ENCODE data around the gene SIM1.

The SIM1 gene

DNA sequence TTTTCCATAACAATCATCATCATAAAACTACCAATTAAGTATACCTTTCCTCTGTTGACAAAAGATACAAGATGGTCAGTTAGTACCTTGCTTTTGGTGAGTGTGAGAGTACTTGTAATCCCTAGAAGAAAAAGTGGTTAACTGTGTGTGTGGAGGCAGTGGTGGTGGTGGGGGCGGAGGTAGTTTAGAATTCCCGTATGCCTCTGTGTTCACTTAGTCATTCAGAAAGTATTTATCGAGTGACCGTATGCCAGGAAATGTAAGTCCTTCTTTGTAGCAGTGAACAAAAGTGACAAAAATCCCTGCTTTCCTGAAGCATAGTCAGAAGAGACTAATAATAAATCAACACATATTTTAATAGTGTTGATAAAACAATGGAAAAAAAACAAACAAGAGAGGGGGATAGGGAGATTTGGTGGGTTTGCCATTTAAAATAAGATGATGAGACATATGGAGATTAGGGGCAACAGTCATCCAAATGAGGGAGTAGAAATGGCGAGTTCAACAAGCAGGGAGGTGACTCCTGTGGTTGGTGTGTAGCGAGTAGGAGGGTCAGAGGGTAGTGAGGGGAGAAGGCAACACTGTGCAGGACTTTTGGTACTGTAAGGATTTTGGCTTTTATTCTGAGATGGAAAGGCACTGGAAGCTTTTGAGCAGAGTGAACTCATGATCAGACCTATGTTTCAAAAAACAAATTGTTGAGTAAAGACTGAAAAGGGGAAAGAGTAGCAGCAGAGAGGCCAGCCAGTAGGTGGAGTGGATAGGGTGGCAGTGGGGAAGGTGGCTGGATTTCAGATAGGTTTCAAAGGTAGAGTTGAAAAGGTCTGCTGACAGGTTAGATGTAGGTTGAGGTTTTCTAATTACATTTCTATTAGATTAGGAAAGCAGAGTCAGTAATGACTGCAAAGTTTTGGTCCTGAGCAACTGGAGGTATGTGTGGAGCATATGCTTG lies 40.3 kb upstream of the SIM1 start:
- Histone ChIP-seq H3K4me1 (ENCODE audit: insufficient read depth, poor library complexity, severe bottlenecking) (peaks cover 9% of the 10 kb centered on the region), H3K9me3 (ENCODE audit: severe bottlenecking) (no peaks in the 10 kb centered on the region), H3K27me3 (ENCODE audit: insufficient read depth, poor library complexity, severe bottlenecking) (no peaks in the 10 kb centered on the region), H3K36me3 (ENCODE audit: low read depth) (peaks cover 12% of the 10 kb centered on the region; the same call in 1 of the 2 replicates), H3K27ac (ENCODE audit: poor library complexity, severe bottlenecking) (peak overlapping the region; percentile 17), H3K4me3 (ENCODE audit: severe bottlenecking) (no peak overlapping the region)
- TF ChIP-seq CTCF (IDR thresholded peaks at IDR 0.05; ENCODE audit: poor library complexity, severe bottlenecking), result no peak
- DNase-seq (ENCODE audit: low spot score) (no peak), ATAC-seq (ENCODE audit: low read depth) (peak; percentile 88)

GRCh38 chr6:100503043-100503705 lies 38.5 kb upstream of the SIM1 start:
- no peak for ATAC-seq (ENCODE audit: low read depth)
- Histone ChIP-seq H3K4me1 (ENCODE audit: insufficient read depth, poor library complexity, severe bottlenecking) (peaks cover 9% of the 10 kb centered on the region), H3K27ac (ENCODE audit: poor library complexity, severe bottlenecking) (no peak overlapping the region), H3K36me3 (ENCODE audit: low read depth) (no peaks in the 10 kb centered on the region), H3K4me3 (ENCODE audit: severe bottlenecking) (no peak overlapping the region), H3K27me3 (ENCODE audit: insufficient read depth, poor library complexity, severe bottlenecking) (no peaks in the 10 kb centered on the region), H3K9me3 (ENCODE audit: severe bottlenecking) (no peaks in the 10 kb centered on the region)
- no peak for DNase-seq (ENCODE audit: low spot score)
- TF ChIP-seq CTCF (IDR thresholded peaks at IDR 0.05; ENCODE audit: poor library complexity, severe bottlenecking), result no peak

DNA sequence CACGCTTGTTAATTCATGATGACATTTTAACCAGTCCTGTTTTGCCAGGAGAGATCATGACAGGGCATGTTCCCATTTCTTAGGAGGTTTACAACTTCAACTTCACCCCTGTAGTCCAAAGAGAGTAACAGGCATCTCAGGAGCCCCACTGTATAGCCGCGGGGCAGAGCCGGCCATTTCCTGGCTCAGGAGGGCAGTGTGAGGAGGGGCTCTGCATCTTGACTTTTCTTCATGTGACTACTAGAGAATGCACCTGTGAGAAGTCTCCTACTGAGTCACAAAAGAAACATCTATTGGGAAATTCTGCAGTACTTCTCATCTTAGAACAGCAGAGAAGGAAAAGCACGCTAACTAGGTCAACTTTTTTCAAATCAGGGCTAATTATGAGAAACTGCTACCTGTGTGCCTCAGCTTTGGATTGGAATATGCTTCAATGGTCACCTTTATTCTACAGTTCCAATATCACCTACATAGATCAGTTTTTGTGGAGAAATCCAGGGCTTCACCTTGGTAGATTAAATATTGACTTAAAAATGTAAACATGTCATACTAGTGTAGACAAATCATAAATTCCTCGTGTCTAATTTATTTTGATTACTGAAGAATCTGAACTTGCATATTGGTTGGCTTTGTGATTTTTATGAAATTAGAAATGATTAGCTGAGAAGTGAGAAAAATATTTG lies 28.6 kb upstream of the SIM1 start:
- no peak for TF ChIP-seq CTCF (IDR thresholded peaks at IDR 0.05; ENCODE audit: poor library complexity, severe bottlenecking)
- Histone ChIP-seq H3K36me3 (ENCODE audit: low read depth) (no peaks in the 10 kb centered on the region), H3K4me1 (ENCODE audit: insufficient read depth, poor library complexity, severe bottlenecking) (peaks cover 14% of the 10 kb centered on the region), H3K27me3 (ENCODE audit: insufficient read depth, poor library complexity, severe bottlenecking) (no peaks in the 10 kb centered on the region), H3K9me3 (ENCODE audit: severe bottlenecking) (no peaks in the 10 kb centered on the region), H3K4me3 (ENCODE audit: severe bottlenecking) (no peak overlapping the region), H3K27ac (ENCODE audit: poor library complexity, severe bottlenecking) (no peak overlapping the region)
- peak; percentile 63 for DNase-seq (ENCODE audit: low spot score)
- peak; percentile 98 for ATAC-seq (ENCODE audit: low read depth)

DNA sequence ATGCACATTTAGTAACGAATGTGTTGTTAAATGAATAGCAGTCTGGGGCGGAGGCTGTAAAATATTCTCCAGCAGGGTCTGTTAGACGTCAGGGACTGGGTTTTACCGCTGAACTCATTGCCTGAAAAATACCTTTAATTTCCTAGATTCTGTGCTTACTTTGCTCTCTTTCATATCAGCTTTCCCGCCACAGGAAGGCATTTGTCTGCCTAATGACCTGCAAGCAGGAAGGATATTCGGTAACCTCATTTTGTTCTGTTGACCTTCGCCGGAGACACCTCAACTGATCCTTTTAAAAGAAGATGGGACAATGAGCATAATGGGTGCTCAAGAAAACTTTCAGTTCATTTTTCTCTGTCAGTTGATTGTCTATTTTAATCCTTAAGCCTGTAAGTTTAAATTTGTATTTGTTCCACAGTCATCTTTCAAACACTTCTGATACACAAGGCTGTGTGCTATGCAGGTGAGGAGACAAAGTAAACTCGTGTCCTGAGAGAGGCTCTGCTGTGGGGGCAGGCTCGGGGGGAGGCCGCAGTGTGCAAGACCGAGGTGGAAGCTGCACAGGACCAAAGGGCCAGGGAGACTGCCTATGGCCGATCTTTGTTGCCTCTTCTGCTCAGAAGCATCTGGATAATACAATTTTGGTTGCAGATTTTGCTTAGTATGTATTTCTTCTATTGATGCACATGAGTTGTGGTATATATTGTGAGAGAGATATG lies 27.4 kb upstream of the SIM1 start:
- Histone ChIP-seq H3K27ac (ENCODE audit: poor library complexity, severe bottlenecking) (no peak overlapping the region), H3K4me3 (ENCODE audit: severe bottlenecking) (no peak overlapping the region), H3K27me3 (ENCODE audit: insufficient read depth, poor library complexity, severe bottlenecking) (no peaks in the 10 kb centered on the region), H3K4me1 (ENCODE audit: insufficient read depth, poor library complexity, severe bottlenecking) (peaks cover 14% of the 10 kb centered on the region), H3K36me3 (ENCODE audit: low read depth) (no peaks in the 10 kb centered on the region), H3K9me3 (ENCODE audit: severe bottlenecking) (no peaks in the 10 kb centered on the region)
- TF ChIP-seq CTCF (IDR thresholded peaks at IDR 0.05; ENCODE audit: poor library complexity, severe bottlenecking), result no peak
- no peak for DNase-seq (ENCODE audit: low spot score)
- ATAC-seq (ENCODE audit: low read depth), result no peak

Measured in RWPE2 (cell line).